GM12878 (cell line): ENCODE data around the gene NFATC2. TPM values are rescaled to one million over a fixed set of nuclear protein-coding genes. Genes with fewer than 3 reads are reported as not detected.

ENCODE experiments used
- ATAC-seq: fragments of 200-7000 bp; cut with Tn5 transposase; 3 replicates; pipeline ENCODE4 v1.9.1; 2020; ENCODE audit warnings: mild to moderate bottlenecking, moderate library complexity
- BruUV-seq: library from RNA; stranded (reverse); fragments of 400-500 nt; replicated peaks from 2 replicates; lab custom pipeline; 2021; lab: Mats Ljungman, UMichigan
- CTCF ChIA-PET: fragments of 300-600 bp; sonication (Branson Sonifier 250); formaldehyde crosslinking; extraction: SDS; loops from one replicate; lab custom pipeline; 2021; ENCODE audit warnings: inconsistent platforms; lab: Yijun Ruan, JAX
- POLR2A ChIA-PET: fragments of 350-600 bp; formaldehyde crosslinking; extraction: SDS; loops from one replicate; lab custom pipeline; 2021; ENCODE audit warnings: inconsistent platforms; lab: Charles Lee
- RAD21 ChIA-PET: fragments of 300-600 bp; sonication (Branson Sonifier 250); formaldehyde crosslinking; loops from one replicate; lab custom pipeline; 2023; ENCODE audit warnings: antibody characterized with exemption; ENCODE audit not compliant: unreplicated experiment; lab: Charles Lee
- SMC1A ChIA-PET: fragments of 300-600 bp; sonication (Branson Sonifier 250); formaldehyde crosslinking; loops from one replicate; lab custom pipeline; 2023; ENCODE audit not compliant: unreplicated experiment, uncharacterized antibody; lab: Charles Lee
- DNase-seq: peaks from one replicate; pipeline ENCODE4 v3.0.0-alpha.2; 2011; ENCODE audit warnings: low read depth, low spot score
- FAIRE-seq: peaks from 3 replicates; lab custom pipeline; 2011; peaks lifted over from hg19 to GRCh38; lab: Jason Lieb, UNC
- H2AFZ ChIP-seq: 2 replicates; pipeline ENCODE4 v1.6.0; 2011; ENCODE audit warnings: low read depth, low read length, control low read depth; ENCODE audit not compliant: control insufficient read depth
- H3K27ac ChIP-seq: 2 replicates; pipeline ENCODE4 v1.5.1; 2011; ENCODE audit warnings: control low read depth; ENCODE audit not compliant: control insufficient read depth, insufficient read depth
- H3K27me3 ChIP-seq, 2 experiments: replicated peaks in 1 of 2; 2 replicates each; pipeline versions ENCODE4 v1.6.0 to v1.6.1; 2011; ENCODE audit warnings: low read length in 1 of 2; ENCODE audit not compliant: control insufficient read depth in 2 of 2, insufficient read depth in 2 of 2
- H3K36me3 ChIP-seq, 2 experiments: 2 replicates each; pipeline ENCODE4 v1.5.1; 2011; ENCODE audit warnings: low read length in 1 of 2; ENCODE audit not compliant: control insufficient read depth in 2 of 2, insufficient read depth in 2 of 2
- H3K4me1 ChIP-seq: 2 replicates; pipeline ENCODE4 v1.6.1; 2011; ENCODE audit warnings: mild to moderate bottlenecking, low read length, moderate library complexity, mixed read lengths; ENCODE audit not compliant: control insufficient read depth, insufficient read depth
- H3K4me2 ChIP-seq: 2 replicates; pipeline ENCODE4 v1.6.0; 2011; ENCODE audit warnings: control low read depth; ENCODE audit not compliant: control insufficient read depth, insufficient read depth
- H3K4me3 ChIP-seq: fragments of 200-600 bp; sonication (generic); 2 replicates; pipeline ENCODE4 v1.5.1; 2016
- H3K79me2 ChIP-seq: 2 replicates; pipeline ENCODE4 v1.6.0; 2011; ENCODE audit warnings: low read length; ENCODE audit not compliant: control insufficient read depth, insufficient read depth
- H3K9ac ChIP-seq: 2 replicates; pipeline ENCODE4 v1.8.0; 2011; ENCODE audit warnings: low read length, control low read depth, mixed read lengths; ENCODE audit not compliant: control insufficient read depth, insufficient read depth
- H3K9me3 ChIP-seq: replicated peaks from 3 replicates; pipeline ENCODE4 v1.5.1; 2011; ENCODE audit warnings: mild to moderate bottlenecking, low read length; ENCODE audit not compliant: control insufficient read depth, insufficient read depth
- H4K20me1 ChIP-seq: 2 replicates; pipeline ENCODE4 v1.6.0; 2011; ENCODE audit not compliant: control insufficient read depth, insufficient read depth
- BHLHE40 ChIP-seq, 2 experiments: fragments of 450-650 bp in 1 of 2; IDR thresholded peaks; 2 replicates each; pipeline ENCODE4 v1.6.1; 2011 to 2017; ENCODE audit warnings: low read depth in 2 of 2, borderline replicate concordance in 1 of 2, improper control_type of control experiment in 1 of 2, low read length in 1 of 2, mild to moderate bottlenecking in 1 of 2
- CBX3 ChIP-seq: fragments of 200-600 bp; sonication (generic); IDR thresholded peaks from 2 replicates; pipeline ENCODE4 v1.6.1; 2016; ENCODE audit warnings: low read depth, borderline replicate concordance
- CBX5 ChIP-seq: sonication (generic); IDR thresholded peaks from 2 replicates; pipeline ENCODE4 v1.6.1; 2016; ENCODE audit warnings: low read depth, moderate library complexity, mild to moderate bottlenecking, inconsistent platforms
- EZH2 ChIP-seq: IDR thresholded peaks from 2 replicates; pipeline ENCODE4 v1.6.1; 2012; ENCODE audit warnings: low read depth, mild to moderate bottlenecking, control low read depth, inconsistent platforms, low read length, borderline replicate concordance; ENCODE audit not compliant: control insufficient read depth
- GABPA ChIP-seq: IDR thresholded peaks from 2 replicates; pipeline ENCODE4 v1.6.1; 2014; ENCODE audit warnings: antibody characterized with exemption, low read depth, mild to moderate bottlenecking, inconsistent platforms
- HCFC1 ChIP-seq: fragments of 150-350 bp; IDR thresholded peaks from 2 replicates; pipeline ENCODE4 v1.6.1; 2014; ENCODE audit warnings: low read length
- HDGF ChIP-seq: fragments of 450-650 bp; IDR thresholded peaks from 2 replicates; pipeline ENCODE4 v1.6.1; 2016; ENCODE audit warnings: antibody characterized with exemption
- IRF4 ChIP-seq: IDR thresholded peaks from 2 replicates; pipeline ENCODE4 v1.6.1; 2011; ENCODE audit warnings: low read depth, low read length
- JUND ChIP-seq: IDR thresholded peaks from 2 replicates; pipeline ENCODE4 v1.6.1; 2012; ENCODE audit warnings: low read depth, mild to moderate bottlenecking, low read length, improper control_type of control experiment, moderate library complexity
- KAT2A ChIP-seq: conservative IDR thresholded peaks from 2 replicates; pipeline ENCODE4 v1.6.1; 2011; ENCODE audit warnings: low read depth, low read length; ENCODE audit not compliant: control insufficient read depth
- MEF2A ChIP-seq: IDR thresholded peaks from 2 replicates; pipeline ENCODE4 v1.6.1; 2011; ENCODE audit warnings: low read depth, mild to moderate bottlenecking, low read length, moderate library complexity; ENCODE audit not compliant: insufficient read depth
- MEF2B ChIP-seq: fragments of 450-650 bp; IDR thresholded peaks from 2 replicates; pipeline ENCODE4 v1.6.1; 2018; ENCODE audit warnings: mild to moderate bottlenecking, moderate library complexity; ENCODE audit not compliant: partially characterized antibody, poor library complexity, severe bottlenecking
- MYB ChIP-seq: fragments of 150-350 bp; IDR thresholded peaks from 2 replicates; pipeline ENCODE4 v1.6.1; 2014; ENCODE audit warnings: mild to moderate bottlenecking, low read depth, low read length, borderline replicate concordance
- NBN ChIP-seq: fragments of 450-650 bp; IDR thresholded peaks from 2 replicates; pipeline ENCODE4 v1.6.1; 2016
- SMC3 ChIP-seq: IDR thresholded peaks from 2 replicates; pipeline ENCODE4 v1.6.1; 2011; ENCODE audit warnings: low read length, improper control_type of control experiment, borderline replicate concordance
- SREBF1 ChIP-seq: IDR thresholded peaks from 2 replicates; pipeline ENCODE4 v1.6.1; 2012; ENCODE audit warnings: mild to moderate bottlenecking, low read length
- SUZ12 ChIP-seq: fragments of 200-600 bp; sonication (generic); IDR thresholded peaks from one replicate; pipeline ENCODE4 v1.6.1; 2018; ENCODE audit warnings: antibody characterized with exemption, mild to moderate bottlenecking; ENCODE audit not compliant: unreplicated experiment
- WGBS: methylation state at CpG from one replicate; pipeline ENCODE4 v1.1.6; 2016; ENCODE audit warnings: low lambda C conversion rate; ENCODE audit not compliant: insufficient replicate concordance, insufficient coverage; ENCODE audit errors: missing lambda C conversion rate; 5-methylcytosine and 5-hydroxymethylcytosine counted together
- in situ Hi-C: fragments of 300-500 bp; cut with MboI; formaldehyde crosslinking; loops from 9 replicates; pipeline ENCODE4 v1.14.3; 2018; ENCODE audit warnings: mixed read lengths
- intact Hi-C: fragments of 100-400 bp; cut with micrococcal nuclease; formaldehyde crosslinking; loops from one replicate; pipeline ENCODE4 v1.14.2; 2022; ENCODE audit not compliant: unreplicated experiment
- polyA plus RNA-seq, 11 experiments: library from polyadenylated mRNA; depleted of rRNA in 4 of 11; unstranded in 6 of 11; stranded (reverse) in 5 of 11; fragments of >200 nt; fragmentation: Nextera tagmentation in 4 of 11; fragmentation: Illumina TruSeq in 1 of 11; extraction: Ambion mirVana in 4 of 11; extraction: Trizol in 1 of 11; gene quantifications; 1 replicate in 1 of 11; 2 replicates in 10 of 11; pipeline versions ENCODE4 v1.2.1 to v1.2.3, GENCODE V29; 2011 to 2016; ENCODE audit warnings: inconsistent platforms in 2 of 11, missing spikeins in 2 of 11, low read depth in 1 of 11
- total RNA-seq, 4 experiments: library from RNA; depleted of rRNA in 3 of 4; stranded (reverse); fragments of >200 nt in 3 of 4; fragmentation: Illumina TruSeq in 1 of 4; extraction: Trizol in 1 of 4; gene quantifications; 2 replicates each; pipeline versions ENCODE4 v1.2.1 to v1.2.3, GENCODE V29; 2013 to 2021
- TF ChIP-seq, protein P1 (sequence below): fragments of 450-650 bp; formaldehyde crosslinking; IDR thresholded peaks from 2 replicates; pipeline ENCODE4 v1.5.0; 2022; ENCODE audit warnings: mild to moderate bottlenecking, missing genetic modification characterization
- TF ChIP-seq, protein P2 (sequence below): fragments of 450-650 bp; IDR thresholded peaks from 2 replicates; pipeline ENCODE4 v1.6.1; 2018; ENCODE audit warnings: mild to moderate bottlenecking, low read depth, moderate library complexity; ENCODE audit not compliant: partially characterized antibody

Gene NFATC2
- total and polyA plus RNA-seq, 10 of the 15 experiments (the other 5 are each of a cell fraction or from before 2014, with no cell fraction given), result 3.3 to 20.0 (median 7.3) TPM

- RAD21 ChIA-PET, result interaction anchor here (0.9 to 1.4 kb wide), 2 partner anchors 9 to 150 kb away, joined by 4 to 6 read pairs; no protein-coding TSS in a partner anchor
- TF ChIP-seq NBN (no peak), KAT2A (no peak), HCFC1 (no peak), CBX5 (no peak), MYB (no peak), MEF2B (no peak), CBX3 (no peak), JUND (no peak), MEF2A (no peak), SUZ12 (no peak), BHLHE40 (IDR thresholded peaks at IDR 0.05; ENCODE audit: borderline replicate concordance in 1 of 2, low read depth in 2 of 2, low read length in 1 of 2) (no peak), SREBF1 (no peak), EZH2 (no peak), GABPA (no peak), IRF4 (no peak), HDGF (no peak), SMC3 (no peak)
- TF ChIP-seq, protein P1, sequence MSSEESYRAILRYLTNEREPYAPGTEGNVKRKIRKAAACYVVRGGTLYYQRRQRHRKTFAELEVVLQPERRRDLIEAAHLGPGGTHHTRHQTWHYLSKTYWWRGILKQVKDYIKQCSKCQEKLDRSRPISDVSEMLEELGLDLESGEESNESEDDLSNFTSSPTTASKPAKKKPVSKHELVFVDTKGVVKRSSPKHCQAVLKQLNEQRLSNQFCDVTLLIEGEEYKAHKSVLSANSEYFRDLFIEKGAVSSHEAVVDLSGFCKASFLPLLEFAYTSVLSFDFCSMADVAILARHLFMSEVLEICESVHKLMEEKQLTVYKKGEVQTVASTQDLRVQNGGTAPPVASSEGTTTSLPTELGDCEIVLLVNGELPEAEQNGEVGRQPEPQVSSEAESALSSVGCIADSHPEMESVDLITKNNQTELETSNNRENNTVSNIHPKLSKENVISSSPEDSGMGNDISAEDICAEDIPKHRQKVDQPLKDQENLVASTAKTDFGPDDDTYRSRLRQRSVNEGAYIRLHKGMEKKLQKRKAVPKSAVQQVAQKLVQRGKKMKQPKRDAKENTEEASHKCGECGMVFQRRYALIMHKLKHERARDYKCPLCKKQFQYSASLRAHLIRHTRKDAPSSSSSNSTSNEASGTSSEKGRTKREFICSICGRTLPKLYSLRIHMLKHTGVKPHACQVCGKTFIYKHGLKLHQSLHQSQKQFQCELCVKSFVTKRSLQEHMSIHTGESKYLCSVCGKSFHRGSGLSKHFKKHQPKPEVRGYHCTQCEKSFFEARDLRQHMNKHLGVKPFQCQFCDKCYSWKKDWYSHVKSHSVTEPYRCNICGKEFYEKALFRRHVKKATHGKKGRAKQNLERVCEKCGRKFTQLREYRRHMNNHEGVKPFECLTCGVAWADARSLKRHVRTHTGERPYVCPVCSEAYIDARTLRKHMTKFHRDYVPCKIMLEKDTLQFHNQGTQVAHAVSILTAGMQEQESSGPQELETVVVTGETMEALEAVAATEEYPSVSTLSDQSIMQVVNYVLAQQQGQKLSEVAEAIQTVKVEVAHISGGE, result no peak
- TF ChIP-seq, protein P2, sequence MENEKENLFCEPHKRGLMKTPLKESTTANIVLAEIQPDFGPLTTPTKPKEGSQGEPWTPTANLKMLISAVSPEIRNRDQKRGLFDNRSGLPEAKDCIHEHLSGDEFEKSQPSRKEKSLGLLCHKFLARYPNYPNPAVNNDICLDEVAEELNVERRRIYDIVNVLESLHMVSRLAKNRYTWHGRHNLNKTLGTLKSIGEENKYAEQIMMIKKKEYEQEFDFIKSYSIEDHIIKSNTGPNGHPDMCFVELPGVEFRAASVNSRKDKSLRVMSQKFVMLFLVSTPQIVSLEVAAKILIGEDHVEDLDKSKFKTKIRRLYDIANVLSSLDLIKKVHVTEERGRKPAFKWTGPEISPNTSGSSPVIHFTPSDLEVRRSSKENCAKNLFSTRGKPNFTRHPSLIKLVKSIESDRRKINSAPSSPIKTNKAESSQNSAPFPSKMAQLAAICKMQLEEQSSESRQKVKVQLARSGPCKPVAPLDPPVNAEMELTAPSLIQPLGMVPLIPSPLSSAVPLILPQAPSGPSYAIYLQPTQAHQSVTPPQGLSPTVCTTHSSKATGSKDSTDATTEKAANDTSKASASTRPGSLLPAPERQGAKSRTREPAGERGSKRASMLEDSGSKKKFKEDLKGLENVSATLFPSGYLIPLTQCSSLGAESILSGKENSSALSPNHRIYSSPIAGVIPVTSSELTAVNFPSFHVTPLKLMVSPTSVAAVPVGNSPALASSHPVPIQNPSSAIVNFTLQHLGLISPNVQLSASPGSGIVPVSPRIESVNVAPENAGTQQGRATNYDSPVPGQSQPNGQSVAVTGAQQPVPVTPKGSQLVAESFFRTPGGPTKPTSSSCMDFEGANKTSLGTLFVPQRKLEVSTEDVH, result no peak
- H3K4me3 ChIP-seq, result no peak overlapping the region
- peak overlapping the region; percentile 68; the same call in 1 of the 2 replicates for H3K4me2 ChIP-seq
- 60% methylated on average over 2 of the region's 2 CpGs for WGBS
- H3K27me3 ChIP-seq, result no peaks in the 10 kb centered on the region
- ATAC-seq, result no peak
- peaks cover 66% of the 10 kb centered on the region for H3K79me2 ChIP-seq
- CTCF ChIA-PET, result interaction anchor here (0.7 to 3.1 kb wide), 2 partner anchors 59 to 149 kb away, joined by 4 to 11 read pairs; no protein-coding TSS in a partner anchor
- no TSS peak for BruUV-seq
- H3K27ac ChIP-seq, result no peak overlapping the region; the same call in 1 of the 2 replicates
- SMC1A ChIA-PET, result interaction anchor here (1.3 to 1.5 kb wide), 2 partner anchors 59 to 113 kb away, joined by 3 read pairs; no protein-coding TSS in a partner anchor
- intact Hi-C loops, result loop anchor here (1.0 kb wide), 1 partner anchor 14 kb away; no protein-coding TSS in a partner anchor
- no peak for FAIRE-seq
- peak overlapping the region; percentile 26; the same call in 1 of the 2 replicates for H3K9ac ChIP-seq
- POLR2A ChIA-PET, result no interaction called here
- H3K4me1 ChIP-seq, result peaks cover 62% of the 10 kb centered on the region
- no peak for DNase-seq
- H4K20me1 ChIP-seq, result no peaks in the 10 kb centered on the region
- no peak overlapping the region for H2AFZ ChIP-seq
- no peaks in the 10 kb centered on the region; a peak in 1 of 4 replicates for H3K36me3 ChIP-seq
- H3K9me3 ChIP-seq, result no peaks in the 10 kb centered on the region
- in situ Hi-C loops, result no loop called here
Observed at GRCh38 chr20:51535674-51536073, 6.8 kb downstream of the NFATC2 start.
